Uterus (tissue), 4 donors: ENCODE measurements around the gene RUFY3. TPM values are rescaled to one million over a fixed set of nuclear protein-coding genes. Genes with fewer than 3 reads are reported as not detected.

Experiments
- DNase-seq, 2 donors: peaks; one replicate each; pipeline ENCODE4 v3.0.0-alpha.2; 2019 to 2020
- H3K27ac ChIP-seq, 2 donors: fragments of 200-600 bp; sonication (generic); 1 replicate in 1 of 2; 2 replicates in 1 of 2; pipeline ENCODE4 v1.5.1; 2016 to 2018
- H3K27me3 ChIP-seq, 2 donors: fragments of 200-600 bp; sonication (generic); one replicate each; pipeline ENCODE4 v1.5.1; 2018 to 2019; ENCODE audit warnings: control low read depth in 1 of 2
- H3K36me3 ChIP-seq, 2 donors: fragments of 200-600 bp; sonication (generic); one replicate each; pipeline ENCODE4 v1.5.1; 2019; ENCODE audit warnings: control low read depth in 1 of 2
- H3K4me1 ChIP-seq, 2 donors: fragments of 200-600 bp; sonication (generic); one replicate each; pipeline ENCODE4 v1.5.1; 2018 to 2019; ENCODE audit warnings: control low read depth in 1 of 2
- H3K4me3 ChIP-seq, 2 donors: fragments of 200-600 bp; sonication (generic); 1 replicate in 1 of 2; 2 replicates in 1 of 2; pipeline ENCODE4 v1.5.1; 2018 to 2019; ENCODE audit warnings: mild to moderate bottlenecking in 1 of 2
- H3K9me3 ChIP-seq, 2 donors: fragments of 200-600 bp; sonication (generic); one replicate each; pipeline ENCODE4 v1.5.1; 2019; ENCODE audit warnings: control low read depth in 1 of 2
- CTCF ChIP-seq, 4 experiments: fragments of 200-600 bp in 2 of 4; fragments of 450-650 bp in 2 of 4; sonication (generic) in 2 of 4; IDR thresholded peaks; one replicate each; pipeline ENCODE4 v1.5.1; 2016 to 2019; ENCODE audit warnings: antibody characterized with exemption in 4 of 4, mild to moderate bottlenecking in 2 of 4, moderate library complexity in 1 of 4
- POLR2A ChIP-seq, 2 donors: fragments of 450-650 bp; IDR thresholded peaks; one replicate each; pipeline ENCODE4 v1.6.1; 2016; ENCODE audit warnings: antibody characterized with exemption in 2 of 2, mild to moderate bottlenecking in 1 of 2, moderate library complexity in 1 of 2
- intact Hi-C: fragments of 100-400 bp; cut with DNase I; formaldehyde crosslinking; loops from one replicate; pipeline ENCODE4 v1.15.1; 2023; ENCODE audit warnings: low total_unique reads
- total RNA-seq, 4 donors: library from RNA; depleted of rRNA in 3 of 4; stranded (reverse); fragments of >200 nt in 3 of 4; gene quantifications; one replicate each; pipeline versions ENCODE4 v1.1.0 to v1.2.4, GENCODE V29; 2014 to 2023
- donor health status: DM: yes; HTN: yes; CAD: no.

The RUFY3 gene
- total RNA-seq, 4 donors from 2014 or later, result 25.4 to 137 (median 75.9) TPM

GRCh38 chr4:70703619-70704214 is 18.0 kb upstream of the RUFY3 start:
- H3K27ac ChIP-seq, result peak overlapping the region; percentile 95 to 99

GRCh38 chr4:70704215-70704930 is 17.4 kb upstream of the RUFY3 start:
- Histone ChIP-seq H3K9me3 (no peaks in the 10 kb centered on the region), H3K4me1 (peaks cover 0 to 5% of the 10 kb centered on the region in 2 donors), H3K27ac (peak overlapping the region; percentile 95 to 99), H3K27me3 (no peaks in the 10 kb centered on the region), H3K4me3 (peak overlapping the region; percentile 65 to 97), H3K36me3 (no peaks in the 10 kb centered on the region)
- peak; percentile 79 to 82 for DNase-seq
- TF ChIP-seq CTCF (IDR thresholded peaks at IDR 0.05) (peak in 3 of 4 experiments; percentile 9 to 43 (median 37)), POLR2A (IDR thresholded peaks at IDR 0.05) (peak in 1 of 2 donors; percentile 50)
- intact Hi-C loops, result no loop called here

More at GRCh38 chr4:70703619-70704214, 18.0 kb upstream of the RUFY3 start:
- intact Hi-C loops, result no loop called here
- Histone ChIP-seq H3K9me3 (no peaks in the 10 kb centered on the region), H3K4me1 (peaks cover 0 to 5% of the 10 kb centered on the region in 2 donors), H3K27me3 (no peaks in the 10 kb centered on the region), H3K36me3 (no peaks in the 10 kb centered on the region), H3K4me3 (peak overlapping the region; percentile 65 to 97)
- peak in 1 of 2 donors; percentile 24 for DNase-seq
- TF ChIP-seq POLR2A (IDR thresholded peaks at IDR 0.05) (no peak), CTCF (IDR thresholded peaks at IDR 0.05) (no peak)

- TF ChIP-seq POLR2A (IDR thresholded peaks at IDR 0.05) (no peak), CTCF (IDR thresholded peaks at IDR 0.05) (no peak)
- peak overlapping the region; percentile 95 to 99 for H3K27ac ChIP-seq
- H3K27me3 ChIP-seq, result no peaks in the 10 kb centered on the region
- DNase-seq, result no peak
- intact Hi-C loops, result no loop called here
- H3K9me3 ChIP-seq, result no peaks in the 10 kb centered on the region
- H3K4me1 ChIP-seq, result peaks cover 0 to 5% of the 10 kb centered on the region in 2 donors
- no peaks in the 10 kb centered on the region for H3K36me3 ChIP-seq
- peak overlapping the region; percentile 65 to 97 for H3K4me3 ChIP-seq
Observed at GRCh38 chr4:70704931-70705182, 16.9 kb upstream of the RUFY3 start.

GRCh38 chr4:70705183-70706043 is 16.4 kb upstream of the RUFY3 start:
- Histone ChIP-seq H3K4me3 (peak overlapping the region; percentile 65 to 97), H3K9me3 (no peaks in the 10 kb centered on the region), H3K27me3 (no peaks in the 10 kb centered on the region), H3K36me3 (no peaks in the 10 kb centered on the region), H3K4me1 (peaks cover 0 to 5% of the 10 kb centered on the region in 2 donors), H3K27ac (peak overlapping the region; percentile 95 to 99)
- intact Hi-C loops, result no loop called here
- TF ChIP-seq POLR2A (IDR thresholded peaks at IDR 0.05) (peak in 1 of 2 donors; percentile 45), CTCF (IDR thresholded peaks at IDR 0.05) (peak in 2 of 4 experiments; percentile 4 to 6)
- DNase-seq, result peak; percentile 59 to 71
